Activated CD8-positive, alpha-beta T cell treated with anti-CD3 and anti-CD28 coated beads for 36 hours (primary cell): Measurements from ENCODE around the gene CAMK1D. TPM values are rescaled to one million over a fixed set of nuclear protein-coding genes. Genes with fewer than 3 reads are reported as not detected.

ENCODE experiments used
- ATAC-seq: fragments of 200-7000 bp; cut with Tn5 transposase; one replicate; pipeline ENCODE4 v1.10.0; 2021; ENCODE audit warnings: mild to moderate bottlenecking, moderate library complexity
- CTCF ChIA-PET: fragments of 350-600 bp; sonication (Branson Sonifier 250); formaldehyde crosslinking; loops from one replicate; lab custom pipeline; 2021; ENCODE audit warnings: antibody characterized with exemption; lab: Charles Lee
- POLR2A ChIA-PET: fragments of 350-600 bp; sonication (Branson Sonifier 250); formaldehyde crosslinking; loops from one replicate; lab custom pipeline; 2021; ENCODE audit warnings: antibody characterized with exemption; lab: Charles Lee
- DNase-seq: peaks from one replicate; pipeline ENCODE4 v3.0.0-alpha.2; 2020
- H3K27ac Mint-ChIP-seq: one replicate; pipeline ENCODE4 v1.8.0; 2021; ENCODE audit warnings: mild to moderate bottlenecking, mixed read lengths
- H3K27me3 Mint-ChIP-seq: one replicate; pipeline ENCODE4 v1.8.0; 2021; ENCODE audit warnings: mixed read lengths
- H3K36me3 Mint-ChIP-seq: one replicate; pipeline ENCODE4 v1.8.0; 2021; ENCODE audit warnings: low read depth, mixed read lengths
- H3K4me1 Mint-ChIP-seq: one replicate; pipeline ENCODE4 v1.8.0; 2021; ENCODE audit warnings: low read depth, mixed read lengths
- H3K4me3 Mint-ChIP-seq: one replicate; pipeline ENCODE4 v1.8.0; 2021; ENCODE audit warnings: mild to moderate bottlenecking, moderate library complexity, mixed read lengths
- H3K9me3 Mint-ChIP-seq: one replicate; pipeline ENCODE4 v1.8.0; 2021; ENCODE audit warnings: mixed read lengths
- intact Hi-C: fragments of 100-400 bp; cut with micrococcal nuclease; formaldehyde crosslinking; loops from one replicate; pipeline ENCODE4 v1.10.0; 2022
- total RNA-seq, 2 experiments: library from RNA; stranded (reverse); gene quantifications; one replicate each; pipeline ENCODE4 v1.2.3, GENCODE V29; 2021
- TF ChIP-seq, protein P1 (sequence below): fragments of 200-600 bp; IDR thresholded peaks from one replicate; pipeline ENCODE4 v1.8.0; 2022; ENCODE audit warnings: antibody characterized with exemption, mild to moderate bottlenecking

Gene CAMK1D
- total RNA-seq, 2 experiments from 2014 or later = 13.8 TPM

GRCh38 chr10:12697764-12698163 is 348.4 kb downstream of the CAMK1D start:
- peaks cover 26% of the 10 kb centered on the region for H3K4me1 Mint-ChIP-seq
- H3K27ac Mint-ChIP-seq = no peak overlapping the region
- peaks cover 8% of the 10 kb centered on the region for H3K36me3 Mint-ChIP-seq
- H3K27me3 Mint-ChIP-seq = no peaks in the 10 kb centered on the region
- ChIA-PET CTCF (interaction anchor here (1.4 kb wide), 1 partner anchor 10 kb away, joined by 5 read pairs; no protein-coding TSS in a partner anchor), POLR2A (no interaction called here)
- no peak for ATAC-seq
- DNase-seq = no peak
- peaks cover 4% of the 10 kb centered on the region for H3K9me3 Mint-ChIP-seq
- TF ChIP-seq, protein P1, sequence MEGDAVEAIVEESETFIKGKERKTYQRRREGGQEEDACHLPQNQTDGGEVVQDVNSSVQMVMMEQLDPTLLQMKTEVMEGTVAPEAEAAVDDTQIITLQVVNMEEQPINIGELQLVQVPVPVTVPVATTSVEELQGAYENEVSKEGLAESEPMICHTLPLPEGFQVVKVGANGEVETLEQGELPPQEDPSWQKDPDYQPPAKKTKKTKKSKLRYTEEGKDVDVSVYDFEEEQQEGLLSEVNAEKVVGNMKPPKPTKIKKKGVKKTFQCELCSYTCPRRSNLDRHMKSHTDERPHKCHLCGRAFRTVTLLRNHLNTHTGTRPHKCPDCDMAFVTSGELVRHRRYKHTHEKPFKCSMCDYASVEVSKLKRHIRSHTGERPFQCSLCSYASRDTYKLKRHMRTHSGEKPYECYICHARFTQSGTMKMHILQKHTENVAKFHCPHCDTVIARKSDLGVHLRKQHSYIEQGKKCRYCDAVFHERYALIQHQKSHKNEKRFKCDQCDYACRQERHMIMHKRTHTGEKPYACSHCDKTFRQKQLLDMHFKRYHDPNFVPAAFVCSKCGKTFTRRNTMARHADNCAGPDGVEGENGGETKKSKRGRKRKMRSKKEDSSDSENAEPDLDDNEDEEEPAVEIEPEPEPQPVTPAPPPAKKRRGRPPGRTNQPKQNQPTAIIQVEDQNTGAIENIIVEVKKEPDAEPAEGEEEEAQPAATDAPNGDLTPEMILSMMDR = no peak
- intact Hi-C loops = no loop called here
- no peak overlapping the region for H3K4me3 Mint-ChIP-seq

- POLR2A ChIA-PET = interaction anchor here (1.0 to 2.0 kb wide), 2 partner anchors 10 to 11 kb away, joined by 4 read pairs; no protein-coding TSS in a partner anchor
- peak; percentile 68 for DNase-seq
- intact Hi-C loops = no loop called here
Measured at GRCh38 chr10:12699258-12699700, 349.9 kb downstream of the CAMK1D start.

DNA sequence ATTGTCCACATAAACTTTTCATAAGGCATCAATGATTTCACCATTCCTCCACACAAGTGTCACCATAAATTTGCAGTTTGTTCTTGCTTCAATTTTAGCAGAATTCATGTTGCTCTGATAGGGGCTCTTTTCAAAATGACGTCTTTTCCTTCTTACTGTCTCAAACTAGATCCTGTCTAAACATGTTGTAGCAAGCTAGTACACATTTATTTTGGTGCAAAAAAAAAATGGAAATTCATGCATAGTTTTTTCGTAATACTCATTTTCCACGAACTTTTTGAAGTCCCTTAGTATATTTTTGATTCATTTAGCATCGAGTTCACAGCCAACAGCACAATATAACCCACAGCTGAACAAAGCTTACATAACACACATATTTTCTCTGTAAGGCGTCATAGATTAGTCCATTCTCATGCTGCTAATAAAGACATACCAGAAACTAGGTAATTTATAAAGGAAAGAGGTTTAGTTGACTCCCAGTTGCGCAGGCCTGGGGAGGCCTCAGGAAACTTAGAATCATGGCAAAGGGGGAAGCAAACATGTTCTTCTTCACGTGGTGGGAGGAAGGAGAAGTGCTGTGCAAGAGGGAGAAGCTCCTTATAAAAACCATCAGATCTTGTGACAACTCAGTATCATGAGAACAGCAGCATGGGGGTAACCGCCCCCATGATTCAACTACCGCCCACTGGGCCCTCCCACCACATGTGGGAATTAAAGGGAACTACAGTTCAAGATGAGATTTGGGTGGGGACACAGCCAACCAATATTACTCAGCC is 350.6 kb downstream of the CAMK1D start:
- Mint-ChIP-seq H3K27ac (peak overlapping the region; percentile 92), H3K36me3 (peaks cover 8% of the 10 kb centered on the region), H3K4me3 (no peak overlapping the region), H3K9me3 (peaks cover 4% of the 10 kb centered on the region), H3K4me1 (peaks cover 42% of the 10 kb centered on the region), H3K27me3 (no peaks in the 10 kb centered on the region)
- intact Hi-C loops = no loop called here
- POLR2A ChIA-PET = interaction anchor here (1.0 to 2.0 kb wide), 2 partner anchors 10 to 11 kb away, joined by 4 read pairs; no protein-coding TSS in a partner anchor
- CTCF ChIA-PET = interaction anchor here (3.0 kb wide), 1 partner anchor 10 kb away, joined by 15 read pairs; no protein-coding TSS in a partner anchor
- DNase-seq = no peak
- ATAC-seq = no peak
- TF ChIP-seq, protein P1 = no peak

More at GRCh38 chr10:12699258-12699700, 349.9 kb downstream of the CAMK1D start:
- H3K4me3 Mint-ChIP-seq = no peak overlapping the region
- CTCF ChIA-PET = interaction anchor here (3.0 kb wide), 1 partner anchor 11 kb away, joined by 15 read pairs; no protein-coding TSS in a partner anchor
- H3K36me3 Mint-ChIP-seq = peaks cover 8% of the 10 kb centered on the region
- H3K4me1 Mint-ChIP-seq = peaks cover 37% of the 10 kb centered on the region
- no peaks in the 10 kb centered on the region for H3K27me3 Mint-ChIP-seq
- peak; percentile 72 for ATAC-seq
- TF ChIP-seq, protein P1 = no peak
- peaks cover 4% of the 10 kb centered on the region for H3K9me3 Mint-ChIP-seq
- peak overlapping the region; percentile 92 for H3K27ac Mint-ChIP-seq

DNA sequence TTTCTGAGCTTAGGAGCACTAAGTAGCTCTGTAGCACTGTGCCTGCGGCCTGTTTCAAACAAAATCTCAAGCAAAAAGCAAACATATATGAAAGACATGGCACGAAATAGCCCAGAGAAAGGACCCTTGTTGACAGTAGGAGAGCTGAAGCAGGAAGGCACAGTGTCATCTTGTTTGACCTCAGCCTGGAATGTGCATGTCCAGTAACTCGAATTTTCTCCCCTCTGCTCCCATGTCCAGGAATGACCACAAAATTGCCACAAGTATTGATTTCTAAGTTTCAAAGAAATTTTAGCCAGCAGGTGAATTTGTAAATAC is 351.2 kb downstream of the CAMK1D start:
- CTCF ChIA-PET = interaction anchor here (3.0 kb wide), 1 partner anchor 10 kb away, joined by 15 read pairs; no protein-coding TSS in a partner anchor
- H3K9me3 Mint-ChIP-seq = peaks cover 4% of the 10 kb centered on the region
- peaks cover 42% of the 10 kb centered on the region for H3K4me1 Mint-ChIP-seq
- DNase-seq = no peak
- intact Hi-C loops = no loop called here
- TF ChIP-seq, protein P1 = no peak
- no peaks in the 10 kb centered on the region for H3K27me3 Mint-ChIP-seq
- no peak for ATAC-seq
- peak overlapping the region; percentile 5 for H3K27ac Mint-ChIP-seq
- H3K36me3 Mint-ChIP-seq = peaks cover 8% of the 10 kb centered on the region
- POLR2A ChIA-PET = interaction anchor here (2.0 kb wide), 1 partner anchor 9 kb away, joined by 4 read pairs; no protein-coding TSS in a partner anchor
- H3K4me3 Mint-ChIP-seq = no peak overlapping the region

DNA sequence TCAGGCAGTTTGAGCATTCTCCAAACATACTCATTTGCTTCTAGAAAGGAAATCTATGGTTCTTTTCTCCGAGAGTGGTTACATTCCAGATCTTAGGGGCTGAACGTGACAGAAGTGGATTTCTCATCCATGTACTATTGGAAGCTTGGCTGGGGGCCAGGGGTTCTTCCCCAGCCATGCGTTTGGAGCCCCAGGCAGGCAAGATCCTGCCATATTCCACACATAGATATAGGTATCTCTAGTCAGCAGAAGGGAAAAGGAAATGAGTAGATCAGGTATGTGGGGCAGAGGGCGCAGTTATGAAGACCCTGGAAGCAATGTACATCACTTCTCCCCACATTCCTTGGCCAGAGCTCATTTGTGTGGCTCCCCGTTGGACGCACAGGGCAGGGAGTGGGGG is 352.3 kb downstream of the CAMK1D start:
- H3K4me3 Mint-ChIP-seq = no peak overlapping the region
- no peak for ATAC-seq
- ChIA-PET CTCF (interaction anchor here (0.6 to 2.1 kb wide), 5 partner anchors 9 to 217 kb away, joined by 3 to 11 read pairs (median 3); no protein-coding TSS in a partner anchor), POLR2A (no interaction called here)
- peaks cover 4% of the 10 kb centered on the region for H3K9me3 Mint-ChIP-seq
- no peaks in the 10 kb centered on the region for H3K27me3 Mint-ChIP-seq
- peaks cover 8% of the 10 kb centered on the region for H3K36me3 Mint-ChIP-seq
- peaks cover 45% of the 10 kb centered on the region for H3K4me1 Mint-ChIP-seq
- DNase-seq = no peak
- H3K27ac Mint-ChIP-seq = no peak overlapping the region
- TF ChIP-seq, protein P1 = no peak
- intact Hi-C loops = no loop called here
